ENCODE data around the gene XAGE5. TPM values are rescaled to one million over a fixed set of nuclear protein-coding genes. Genes with fewer than 3 reads are reported as not detected.
"Not testable (repeated sequence)": the region's sequence is repeated elsewhere in the genome, so short reads cannot be mapped to it uniquely, and the experiment has no call there.

Gene XAGE5
- total RNA-seq, 1 donor from 2014 or later: not detected

DNA sequence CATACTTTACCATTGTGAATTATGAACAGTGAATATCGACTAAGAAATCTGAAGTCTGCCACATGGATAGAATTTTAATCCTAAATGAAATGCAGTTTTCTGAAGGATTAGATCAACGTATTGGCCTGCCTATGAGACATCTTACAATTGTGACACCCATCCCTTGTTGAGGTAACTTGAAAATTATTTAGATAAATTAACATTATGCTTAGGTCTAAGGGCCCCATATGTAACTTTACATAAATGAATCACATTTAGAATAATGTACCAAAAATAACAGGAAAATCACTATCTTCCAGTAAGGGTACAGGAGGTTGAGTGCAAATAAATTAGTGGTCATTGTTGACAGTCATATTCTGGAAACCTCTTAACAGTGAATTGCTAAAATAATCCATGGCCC is 13.5 kb downstream of the XAGE5 start:
- H3K36me3 Mint-ChIP-seq (ENCODE audit: unreplicated experiment): no peaks in the 10 kb centered on the region
- TF ChIP-seq, protein P1, sequence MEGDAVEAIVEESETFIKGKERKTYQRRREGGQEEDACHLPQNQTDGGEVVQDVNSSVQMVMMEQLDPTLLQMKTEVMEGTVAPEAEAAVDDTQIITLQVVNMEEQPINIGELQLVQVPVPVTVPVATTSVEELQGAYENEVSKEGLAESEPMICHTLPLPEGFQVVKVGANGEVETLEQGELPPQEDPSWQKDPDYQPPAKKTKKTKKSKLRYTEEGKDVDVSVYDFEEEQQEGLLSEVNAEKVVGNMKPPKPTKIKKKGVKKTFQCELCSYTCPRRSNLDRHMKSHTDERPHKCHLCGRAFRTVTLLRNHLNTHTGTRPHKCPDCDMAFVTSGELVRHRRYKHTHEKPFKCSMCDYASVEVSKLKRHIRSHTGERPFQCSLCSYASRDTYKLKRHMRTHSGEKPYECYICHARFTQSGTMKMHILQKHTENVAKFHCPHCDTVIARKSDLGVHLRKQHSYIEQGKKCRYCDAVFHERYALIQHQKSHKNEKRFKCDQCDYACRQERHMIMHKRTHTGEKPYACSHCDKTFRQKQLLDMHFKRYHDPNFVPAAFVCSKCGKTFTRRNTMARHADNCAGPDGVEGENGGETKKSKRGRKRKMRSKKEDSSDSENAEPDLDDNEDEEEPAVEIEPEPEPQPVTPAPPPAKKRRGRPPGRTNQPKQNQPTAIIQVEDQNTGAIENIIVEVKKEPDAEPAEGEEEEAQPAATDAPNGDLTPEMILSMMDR (IDR thresholded peaks at IDR 0.05; ENCODE audit: partially characterized antibody, unreplicated experiment): no peak
- DNase-seq: no peak
- no peaks in the 10 kb centered on the region for H3K27me3 Mint-ChIP-seq (ENCODE audit: unreplicated experiment)
- H3K9me3 Mint-ChIP-seq (ENCODE audit: unreplicated experiment): no peaks in the 10 kb centered on the region
- no peak overlapping the region for H3K4me3 Mint-ChIP-seq (ENCODE audit: unreplicated experiment)
- H3K4me1 Mint-ChIP-seq (ENCODE audit: low read depth, unreplicated experiment): no peaks in the 10 kb centered on the region
- H3K27ac Mint-ChIP-seq (ENCODE audit: unreplicated experiment): no peak overlapping the region

DNA sequence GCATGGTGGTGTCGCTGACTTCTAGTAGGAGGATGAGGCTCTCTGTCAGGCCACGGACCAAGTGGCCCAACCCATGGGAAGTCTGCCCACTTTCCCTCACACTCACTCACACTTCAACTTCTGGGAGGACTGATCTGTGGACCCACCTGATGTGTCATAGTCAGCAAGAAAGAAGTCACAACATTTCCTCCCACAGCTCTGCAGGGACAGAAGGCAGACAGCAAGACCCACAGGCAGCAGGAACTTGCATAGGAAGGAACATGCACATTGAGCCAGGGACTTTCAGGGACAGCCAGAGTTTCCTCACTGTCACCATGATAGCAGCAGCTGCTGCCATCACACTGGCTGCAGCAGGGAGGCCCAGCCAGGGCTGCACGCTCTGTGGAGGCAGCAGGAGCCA is 19.5 kb downstream of the XAGE5 start:
- TF ChIP-seq, protein P1 (IDR thresholded peaks at IDR 0.05; ENCODE audit: partially characterized antibody, unreplicated experiment): no peak
- no peak overlapping the region for H3K27ac Mint-ChIP-seq (ENCODE audit: unreplicated experiment)
- H3K9me3 Mint-ChIP-seq (ENCODE audit: unreplicated experiment): no peaks in the 10 kb centered on the region
- no peaks in the 10 kb centered on the region for H3K4me1 Mint-ChIP-seq (ENCODE audit: low read depth, unreplicated experiment)
- no peak for DNase-seq
- H3K4me3 Mint-ChIP-seq (ENCODE audit: unreplicated experiment): no peak overlapping the region
- H3K27me3 Mint-ChIP-seq (ENCODE audit: unreplicated experiment): no peaks in the 10 kb centered on the region
- H3K36me3 Mint-ChIP-seq (ENCODE audit: unreplicated experiment): no peaks in the 10 kb centered on the region

DNA sequence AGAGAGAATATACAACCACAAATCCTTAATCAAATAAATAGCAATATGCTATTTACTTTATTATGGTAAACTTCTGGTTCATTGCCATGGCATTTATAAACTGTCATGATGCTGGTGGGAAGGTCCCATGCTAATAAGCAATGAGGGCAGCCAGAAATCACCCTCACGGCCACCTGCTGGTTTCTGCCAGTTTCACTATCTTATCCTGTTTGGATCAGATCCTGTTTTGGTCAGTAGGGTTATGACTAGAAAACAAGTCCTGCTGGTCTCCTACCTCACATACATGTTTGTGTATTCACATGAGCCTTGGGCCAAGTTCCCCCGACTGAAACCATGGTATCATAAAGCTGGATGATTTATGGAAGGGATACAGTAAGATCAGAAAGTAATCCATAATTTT is 28.1 kb downstream of the XAGE5 start:
- TF ChIP-seq, protein P1 (IDR thresholded peaks at IDR 0.05; ENCODE audit: partially characterized antibody, unreplicated experiment): no peak
- H3K27ac Mint-ChIP-seq (ENCODE audit: unreplicated experiment): no peak overlapping the region
- no peaks in the 10 kb centered on the region for H3K36me3 Mint-ChIP-seq (ENCODE audit: unreplicated experiment)
- H3K27me3 Mint-ChIP-seq (ENCODE audit: unreplicated experiment): no peaks in the 10 kb centered on the region
- DNase-seq: no peak
- H3K9me3 Mint-ChIP-seq (ENCODE audit: unreplicated experiment): no peaks in the 10 kb centered on the region
- no peaks in the 10 kb centered on the region for H3K4me1 Mint-ChIP-seq (ENCODE audit: low read depth, unreplicated experiment)
- H3K4me3 Mint-ChIP-seq (ENCODE audit: unreplicated experiment): no peak overlapping the region

DNA sequence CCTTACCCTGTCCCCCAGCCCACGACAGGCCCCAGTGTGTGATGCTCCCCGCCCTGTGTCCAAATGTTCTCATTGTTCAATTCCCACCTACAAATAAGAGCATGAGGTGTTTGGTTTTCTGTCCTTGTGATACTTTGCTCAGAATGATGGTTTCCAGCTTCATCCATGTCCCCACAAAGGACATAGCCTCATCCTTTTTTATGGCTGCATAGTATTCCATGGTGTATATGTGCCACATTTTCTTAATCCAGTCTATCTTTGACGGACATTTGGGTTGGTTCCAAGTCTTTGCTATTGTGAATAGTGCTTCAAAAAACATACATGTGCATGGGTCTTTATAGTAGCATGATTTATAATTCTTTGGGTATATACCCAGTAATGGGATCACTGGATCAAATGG is 32.5 kb downstream of the XAGE5 start:
- not testable (repeated sequence) for H3K9me3 Mint-ChIP-seq (ENCODE audit: unreplicated experiment); H3K27me3 Mint-ChIP-seq (ENCODE audit: unreplicated experiment); H3K27ac Mint-ChIP-seq (ENCODE audit: unreplicated experiment); DNase-seq; H3K4me3 Mint-ChIP-seq (ENCODE audit: unreplicated experiment); H3K4me1 Mint-ChIP-seq (ENCODE audit: low read depth, unreplicated experiment); H3K36me3 Mint-ChIP-seq (ENCODE audit: unreplicated experiment)

DNA sequence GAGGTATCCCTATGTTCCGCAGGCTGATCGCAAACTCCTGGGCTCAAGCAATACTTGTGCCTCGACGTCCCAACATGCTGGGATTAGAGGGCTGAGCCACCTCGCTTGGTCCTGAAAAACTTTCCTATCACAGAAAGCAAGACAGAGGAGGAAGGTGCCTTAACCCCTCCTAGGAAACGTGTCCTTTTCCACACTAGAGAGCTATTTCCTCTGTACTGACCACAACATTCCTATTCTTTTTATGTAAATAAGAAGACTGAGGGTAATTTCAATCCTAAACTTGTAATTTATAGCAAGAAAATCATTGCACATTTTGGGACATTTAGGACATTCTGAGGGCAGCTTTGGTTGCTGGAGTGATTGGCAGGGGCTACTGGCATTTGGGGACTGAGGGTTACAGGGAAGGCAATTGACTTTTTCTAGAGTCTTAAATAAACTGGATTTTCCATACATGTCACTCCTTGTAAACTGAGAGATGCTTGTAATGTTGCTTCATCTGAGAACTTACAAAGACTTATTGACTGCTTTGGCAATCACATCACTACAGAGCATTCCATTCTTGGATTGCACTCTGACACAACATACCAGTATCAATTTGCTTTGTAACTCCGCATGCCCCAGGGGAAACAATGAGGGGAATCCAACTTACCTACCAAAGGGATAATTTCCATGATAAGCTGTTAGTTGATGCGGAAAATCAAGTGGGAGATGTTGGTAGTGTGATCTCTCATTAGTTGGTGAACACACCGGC is 41.2 kb downstream of the XAGE5 start:
- Mint-ChIP-seq H3K4me3 (ENCODE audit: unreplicated experiment) (no peak overlapping the region), H3K4me1 (ENCODE audit: low read depth, unreplicated experiment) (no peaks in the 10 kb centered on the region), H3K36me3 (ENCODE audit: unreplicated experiment) (no peaks in the 10 kb centered on the region), H3K27ac (ENCODE audit: unreplicated experiment) (no peak overlapping the region), H3K9me3 (ENCODE audit: unreplicated experiment) (peaks cover 1% of the 10 kb centered on the region), H3K27me3 (ENCODE audit: unreplicated experiment) (no peaks in the 10 kb centered on the region)
- no peak for DNase-seq
- TF ChIP-seq, protein P1 (IDR thresholded peaks at IDR 0.05; ENCODE audit: partially characterized antibody, unreplicated experiment): no peak

DNA sequence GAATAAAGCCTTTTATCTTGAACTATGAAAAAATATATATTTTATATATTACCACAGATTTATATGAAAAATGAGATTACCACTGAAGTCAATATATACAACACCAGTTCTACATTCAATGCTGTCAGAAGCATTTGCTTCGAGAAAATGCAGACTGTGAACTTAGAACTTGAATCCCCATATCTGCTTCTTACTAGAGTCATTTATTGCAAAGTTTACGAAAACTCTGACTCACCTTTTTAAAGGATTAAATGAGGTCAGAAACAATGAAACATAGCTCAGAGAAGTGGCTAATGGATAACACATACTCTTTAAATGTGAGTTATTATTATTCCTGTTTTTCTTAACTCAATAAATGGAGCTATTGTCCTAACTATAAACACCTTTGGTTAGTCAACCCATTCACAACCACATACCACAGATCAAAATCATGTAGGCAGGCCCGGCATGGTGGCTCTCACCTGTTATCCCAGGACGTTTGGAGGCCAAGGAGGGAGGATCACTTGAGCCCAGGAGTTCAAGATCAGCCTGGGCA is 46.0 kb downstream of the XAGE5 start:
- H3K27ac Mint-ChIP-seq (ENCODE audit: unreplicated experiment); H3K4me3 Mint-ChIP-seq (ENCODE audit: unreplicated experiment); H3K4me1 Mint-ChIP-seq (ENCODE audit: low read depth, unreplicated experiment); H3K9me3 Mint-ChIP-seq (ENCODE audit: unreplicated experiment); H3K27me3 Mint-ChIP-seq (ENCODE audit: unreplicated experiment); H3K36me3 Mint-ChIP-seq (ENCODE audit: unreplicated experiment); DNase-seq: not testable (repeated sequence)

Measured in glutamatergic neuron (in vitro differentiated cells).